Measurements from ENCODE around the gene BET1. TPM values are rescaled to one million over a fixed set of nuclear protein-coding genes. Genes with fewer than 3 reads are reported as not detected.

BET1 gene
- total RNA-seq, 2 experiments from 2014 or later = 13.7 to 15.9 TPM

DNA sequence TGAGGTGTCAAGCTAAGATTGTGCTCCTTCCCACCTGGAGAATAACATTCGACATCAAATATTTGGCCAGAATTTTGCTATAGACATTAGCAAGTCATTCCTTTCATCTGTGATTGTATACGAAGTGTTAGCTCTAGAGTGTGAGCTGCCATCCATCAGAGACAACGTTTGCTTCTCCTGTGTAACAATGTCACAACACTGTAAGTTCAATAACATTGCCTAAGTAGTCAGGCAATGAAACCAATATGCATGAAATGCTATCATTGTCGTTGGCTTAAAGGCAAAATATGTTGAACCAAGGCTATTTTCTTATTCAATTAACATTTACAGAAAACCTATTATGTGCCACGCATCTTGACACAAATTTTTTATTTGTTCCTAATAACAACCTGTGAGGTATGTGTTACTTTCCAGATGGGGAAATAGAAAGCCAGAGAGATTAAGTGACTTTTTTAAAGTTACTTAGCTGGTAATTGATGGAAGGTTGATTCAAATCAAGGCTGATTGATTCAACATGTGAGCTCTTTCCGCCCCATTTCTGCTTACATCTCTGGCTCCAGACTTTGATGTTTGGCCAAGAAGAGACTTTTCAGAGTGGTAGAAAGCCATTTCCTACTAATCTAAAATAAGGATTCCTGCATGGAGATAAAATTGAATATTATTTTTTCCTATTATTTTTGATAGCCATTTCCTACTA lies 32.0 kb downstream of the BET1 start:
- Mint-ChIP-seq H3K36me3 (ENCODE audit: low read depth) (no peaks in the 10 kb centered on the region), H3K4me1 (ENCODE audit: low read depth) (no peaks in the 10 kb centered on the region), H3K9me3 (ENCODE audit: insufficient read depth) (no peaks in the 10 kb centered on the region), H3K27me3 (ENCODE audit: low read depth) (no peaks in the 10 kb centered on the region), H3K4me3 (no peak overlapping the region), H3K27ac (no peak overlapping the region)
- ATAC-seq (no peak), DNase-seq (no peak)
- CTCF ChIA-PET = no interaction called here
- POLR2A ChIA-PET = no interaction called here

- H3K27me3 Mint-ChIP-seq (ENCODE audit: low read depth) = no peaks in the 10 kb centered on the region
- DNase-seq = no peak
- H3K27ac Mint-ChIP-seq = no peak overlapping the region
- CTCF ChIA-PET = no interaction called here
- POLR2A ChIA-PET = no interaction called here
- no peak for ATAC-seq
- H3K36me3 Mint-ChIP-seq (ENCODE audit: low read depth) = no peaks in the 10 kb centered on the region
- no peaks in the 10 kb centered on the region for H3K4me1 Mint-ChIP-seq (ENCODE audit: low read depth)
- H3K4me3 Mint-ChIP-seq = no peak overlapping the region
- H3K9me3 Mint-ChIP-seq (ENCODE audit: insufficient read depth) = no peaks in the 10 kb centered on the region
These were observed 35.1 kb downstream of the BET1 start for GRCh38 chr7:93968911-93969620.

DNA sequence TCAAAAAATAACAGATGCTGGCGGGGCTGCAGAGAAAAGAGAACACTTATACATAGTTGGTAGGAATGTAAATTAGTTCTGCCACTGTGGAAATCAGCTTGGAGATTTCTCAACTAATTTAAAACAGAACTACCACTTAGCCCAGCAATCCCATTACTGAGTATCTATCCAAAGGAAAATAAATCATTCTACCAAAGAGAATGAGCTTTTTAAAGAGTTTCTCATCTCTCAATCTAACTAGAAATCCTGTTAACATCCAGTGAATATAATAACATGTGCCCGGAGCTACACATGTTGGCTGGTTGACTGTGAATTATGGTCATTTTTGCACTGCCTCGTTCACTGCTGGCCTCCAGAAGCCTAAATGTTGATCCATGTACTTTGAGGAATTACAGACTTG lies 39.3 kb downstream of the BET1 start:
- POLR2A ChIA-PET = no interaction called here
- Mint-ChIP-seq H3K27me3 (ENCODE audit: low read depth) (no peaks in the 10 kb centered on the region), H3K36me3 (ENCODE audit: low read depth) (no peaks in the 10 kb centered on the region), H3K4me3 (no peak overlapping the region), H3K27ac (no peak overlapping the region), H3K4me1 (ENCODE audit: low read depth) (no peaks in the 10 kb centered on the region), H3K9me3 (ENCODE audit: insufficient read depth) (no peaks in the 10 kb centered on the region)
- CTCF ChIA-PET = no interaction called here
- no peak for DNase-seq
- no peak for ATAC-seq

- ATAC-seq (no peak), DNase-seq (no peak)
- no peaks in the 10 kb centered on the region for H3K27me3 Mint-ChIP-seq (ENCODE audit: low read depth)
- H3K9me3 Mint-ChIP-seq (ENCODE audit: insufficient read depth) = no peaks in the 10 kb centered on the region
- no peak overlapping the region for H3K4me3 Mint-ChIP-seq
- H3K36me3 Mint-ChIP-seq (ENCODE audit: low read depth) = no peaks in the 10 kb centered on the region
- POLR2A ChIA-PET = no interaction called here
- no peak overlapping the region for H3K27ac Mint-ChIP-seq
- H3K4me1 Mint-ChIP-seq (ENCODE audit: low read depth) = no peaks in the 10 kb centered on the region
- CTCF ChIA-PET = no interaction called here
These were observed 39.9 kb downstream of the BET1 start for GRCh38 chr7:93964262-93964661.

- POLR2A ChIA-PET = no interaction called here
- no peak for DNase-seq
These were observed 43.2 kb downstream of the BET1 start for GRCh38 chr7:93960986-93961385.

DNA sequence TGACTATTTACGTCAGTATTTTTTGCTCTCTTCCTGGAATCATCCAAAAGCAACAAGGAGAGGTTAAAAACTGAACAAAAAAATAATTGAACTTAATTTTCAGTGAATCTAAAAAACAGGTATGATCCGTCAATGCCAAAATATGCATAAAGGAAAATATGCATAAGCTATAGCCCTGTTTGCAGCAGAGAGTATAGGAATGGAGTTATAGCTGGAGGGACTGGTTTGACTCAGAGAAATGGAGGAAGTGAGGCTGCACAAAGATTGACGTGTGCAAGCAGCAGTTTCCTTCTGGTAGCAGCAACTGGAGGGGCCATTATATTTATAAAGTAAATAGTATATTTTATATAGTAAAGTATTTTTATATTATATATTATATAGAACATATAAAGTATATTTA lies 45.5 kb downstream of the BET1 start:
- no peak overlapping the region for H3K4me3 Mint-ChIP-seq
- CTCF ChIA-PET = no interaction called here
- DNase-seq = no peak
- no peak for ATAC-seq
- no peaks in the 10 kb centered on the region for H3K9me3 Mint-ChIP-seq (ENCODE audit: insufficient read depth)
- H3K27me3 Mint-ChIP-seq (ENCODE audit: low read depth) = no peaks in the 10 kb centered on the region
- no peaks in the 10 kb centered on the region for H3K36me3 Mint-ChIP-seq (ENCODE audit: low read depth)
- no peak overlapping the region for H3K27ac Mint-ChIP-seq
- POLR2A ChIA-PET = no interaction called here
- no peaks in the 10 kb centered on the region for H3K4me1 Mint-ChIP-seq (ENCODE audit: low read depth)

More at GRCh38 chr7:93960986-93961385, 43.2 kb downstream of the BET1 start:
- ATAC-seq = no peak
- Mint-ChIP-seq H3K27ac (no peak overlapping the region), H3K27me3 (ENCODE audit: low read depth) (no peaks in the 10 kb centered on the region), H3K36me3 (ENCODE audit: low read depth) (no peaks in the 10 kb centered on the region), H3K4me1 (ENCODE audit: low read depth) (no peaks in the 10 kb centered on the region), H3K9me3 (ENCODE audit: insufficient read depth) (no peaks in the 10 kb centered on the region), H3K4me3 (no peak overlapping the region)
- CTCF ChIA-PET = no interaction called here

DNA sequence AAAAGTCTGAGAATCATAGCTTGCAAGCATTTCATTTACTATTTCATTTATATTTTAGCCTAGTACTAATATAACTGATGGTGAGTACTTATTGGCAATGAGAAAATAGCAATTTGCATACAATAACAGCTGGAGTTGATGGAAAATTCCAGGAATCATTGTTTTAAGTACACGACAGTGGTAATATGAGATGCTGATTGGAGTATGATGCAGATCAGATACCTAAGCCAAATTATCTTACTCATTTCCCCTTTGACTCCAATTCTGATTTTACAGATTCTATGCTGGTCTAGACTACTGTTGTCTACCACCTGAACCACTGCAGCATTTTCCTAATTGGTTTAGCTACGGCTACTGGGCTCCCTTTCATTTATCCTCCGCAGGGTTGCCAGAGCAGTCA lies 45.9 kb downstream of the BET1 start:
- Mint-ChIP-seq H3K36me3 (ENCODE audit: low read depth) (no peaks in the 10 kb centered on the region), H3K27ac (no peak overlapping the region), H3K27me3 (ENCODE audit: low read depth) (no peaks in the 10 kb centered on the region), H3K4me1 (ENCODE audit: low read depth) (no peaks in the 10 kb centered on the region), H3K9me3 (ENCODE audit: insufficient read depth) (no peaks in the 10 kb centered on the region), H3K4me3 (no peak overlapping the region)
- POLR2A ChIA-PET = no interaction called here
- CTCF ChIA-PET = no interaction called here
- no peak for ATAC-seq
- no peak for DNase-seq

GRCh38 chr7:93957767-93958166 lies 46.4 kb downstream of the BET1 start:
- Mint-ChIP-seq H3K27me3 (ENCODE audit: low read depth) (no peaks in the 10 kb centered on the region), H3K4me1 (ENCODE audit: low read depth) (no peaks in the 10 kb centered on the region), H3K9me3 (ENCODE audit: insufficient read depth) (no peaks in the 10 kb centered on the region), H3K4me3 (no peak overlapping the region), H3K36me3 (ENCODE audit: low read depth) (no peaks in the 10 kb centered on the region), H3K27ac (no peak overlapping the region)
- ATAC-seq (no peak), DNase-seq (no peak)
- CTCF ChIA-PET = no interaction called here
- POLR2A ChIA-PET = no interaction called here

GRCh38 chr7:93955304-93955703 lies 48.9 kb downstream of the BET1 start:
- ChIA-PET CTCF (no interaction called here), POLR2A (no interaction called here)
- no peak overlapping the region for H3K4me3 Mint-ChIP-seq
- H3K27ac Mint-ChIP-seq = no peak overlapping the region
- H3K36me3 Mint-ChIP-seq (ENCODE audit: low read depth) = no peaks in the 10 kb centered on the region
- no peaks in the 10 kb centered on the region for H3K4me1 Mint-ChIP-seq (ENCODE audit: low read depth)
- no peaks in the 10 kb centered on the region for H3K9me3 Mint-ChIP-seq (ENCODE audit: insufficient read depth)
- no peak for ATAC-seq
- peaks cover 4% of the 10 kb centered on the region for H3K27me3 Mint-ChIP-seq (ENCODE audit: low read depth)
- DNase-seq = no peak

DNA sequence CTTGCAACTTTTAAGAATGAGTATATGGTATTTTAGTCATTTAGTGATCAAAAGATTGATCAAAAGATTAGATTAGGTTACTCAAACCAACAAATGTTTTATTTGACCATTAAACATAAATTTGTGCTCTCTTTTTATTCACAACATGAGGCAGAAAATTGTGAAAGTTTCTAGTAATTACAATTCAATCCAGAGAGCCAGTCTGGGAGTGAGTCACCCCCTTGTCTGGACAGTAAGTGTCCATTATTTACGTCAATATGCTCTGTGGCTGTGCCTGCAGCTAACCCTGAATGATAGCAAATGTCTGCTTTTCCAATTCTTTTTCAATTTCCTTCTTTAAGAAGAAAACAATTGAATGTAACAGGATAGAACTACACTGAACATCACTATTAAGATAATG lies 54.7 kb downstream of the BET1 start:
- no peak overlapping the region for H3K27ac Mint-ChIP-seq
- H3K27me3 Mint-ChIP-seq (ENCODE audit: low read depth) = peaks cover 6% of the 10 kb centered on the region
- H3K36me3 Mint-ChIP-seq (ENCODE audit: low read depth) = no peaks in the 10 kb centered on the region
- ATAC-seq (no peak), DNase-seq (no peak)
- POLR2A ChIA-PET = no interaction called here
- no peaks in the 10 kb centered on the region for H3K4me1 Mint-ChIP-seq (ENCODE audit: low read depth)
- no peaks in the 10 kb centered on the region for H3K9me3 Mint-ChIP-seq (ENCODE audit: insufficient read depth)
- CTCF ChIA-PET = no interaction called here
- no peak overlapping the region for H3K4me3 Mint-ChIP-seq

GRCh38 chr7:93948873-93949272 lies 55.3 kb downstream of the BET1 start:
- Mint-ChIP-seq H3K4me3 (no peak overlapping the region), H3K27me3 (ENCODE audit: low read depth) (peaks cover 6% of the 10 kb centered on the region), H3K36me3 (ENCODE audit: low read depth) (no peaks in the 10 kb centered on the region), H3K27ac (no peak overlapping the region), H3K9me3 (ENCODE audit: insufficient read depth) (no peaks in the 10 kb centered on the region), H3K4me1 (ENCODE audit: low read depth) (no peaks in the 10 kb centered on the region)
- DNase-seq (no peak), ATAC-seq (no peak)
- POLR2A ChIA-PET = no interaction called here
- CTCF ChIA-PET = no interaction called here

DNA sequence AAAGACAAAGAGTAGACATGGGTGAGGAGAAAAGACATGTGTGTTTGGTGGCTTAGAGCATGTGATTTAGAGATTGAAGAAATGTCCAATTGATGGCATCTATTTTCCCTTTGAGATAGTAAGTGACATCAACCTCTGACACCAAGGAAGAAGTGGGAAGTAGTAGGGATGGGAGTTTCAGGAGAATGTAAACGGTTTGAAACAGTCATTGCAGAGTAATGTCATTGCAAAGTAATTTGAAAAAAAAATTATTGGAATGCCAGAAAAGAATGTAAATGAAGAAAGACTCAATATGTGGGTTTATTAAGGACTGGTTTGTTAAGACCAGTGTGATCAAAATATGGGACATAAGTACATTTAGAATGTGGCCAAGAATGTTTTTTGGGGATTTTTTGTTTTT lies 56.0 kb downstream of the BET1 start:
- H3K36me3 Mint-ChIP-seq (ENCODE audit: low read depth) = no peaks in the 10 kb centered on the region

More for the DNA sequence above, 56.0 kb downstream of the BET1 start:
- POLR2A ChIA-PET = no interaction called here
- Mint-ChIP-seq H3K4me1 (ENCODE audit: low read depth) (no peaks in the 10 kb centered on the region), H3K27ac (no peak overlapping the region), H3K4me3 (no peak overlapping the region), H3K9me3 (ENCODE audit: insufficient read depth) (no peaks in the 10 kb centered on the region), H3K27me3 (ENCODE audit: low read depth) (peaks cover 6% of the 10 kb centered on the region)
- CTCF ChIA-PET = interaction anchor here (1.7 kb wide), 1 partner anchor 447 kb away, joined by 5 read pairs; no protein-coding TSS in a partner anchor
- DNase-seq (no peak), ATAC-seq (no peak)
